ENCODE measurements around the gene A4GALT. TPM values are rescaled to one million over a fixed set of nuclear protein-coding genes. Genes with fewer than 3 reads are reported as not detected.

Gene A4GALT
- total and polyA plus RNA-seq, 4 donors: 8.6 to 29.3 (median 24.3) TPM

DNA sequence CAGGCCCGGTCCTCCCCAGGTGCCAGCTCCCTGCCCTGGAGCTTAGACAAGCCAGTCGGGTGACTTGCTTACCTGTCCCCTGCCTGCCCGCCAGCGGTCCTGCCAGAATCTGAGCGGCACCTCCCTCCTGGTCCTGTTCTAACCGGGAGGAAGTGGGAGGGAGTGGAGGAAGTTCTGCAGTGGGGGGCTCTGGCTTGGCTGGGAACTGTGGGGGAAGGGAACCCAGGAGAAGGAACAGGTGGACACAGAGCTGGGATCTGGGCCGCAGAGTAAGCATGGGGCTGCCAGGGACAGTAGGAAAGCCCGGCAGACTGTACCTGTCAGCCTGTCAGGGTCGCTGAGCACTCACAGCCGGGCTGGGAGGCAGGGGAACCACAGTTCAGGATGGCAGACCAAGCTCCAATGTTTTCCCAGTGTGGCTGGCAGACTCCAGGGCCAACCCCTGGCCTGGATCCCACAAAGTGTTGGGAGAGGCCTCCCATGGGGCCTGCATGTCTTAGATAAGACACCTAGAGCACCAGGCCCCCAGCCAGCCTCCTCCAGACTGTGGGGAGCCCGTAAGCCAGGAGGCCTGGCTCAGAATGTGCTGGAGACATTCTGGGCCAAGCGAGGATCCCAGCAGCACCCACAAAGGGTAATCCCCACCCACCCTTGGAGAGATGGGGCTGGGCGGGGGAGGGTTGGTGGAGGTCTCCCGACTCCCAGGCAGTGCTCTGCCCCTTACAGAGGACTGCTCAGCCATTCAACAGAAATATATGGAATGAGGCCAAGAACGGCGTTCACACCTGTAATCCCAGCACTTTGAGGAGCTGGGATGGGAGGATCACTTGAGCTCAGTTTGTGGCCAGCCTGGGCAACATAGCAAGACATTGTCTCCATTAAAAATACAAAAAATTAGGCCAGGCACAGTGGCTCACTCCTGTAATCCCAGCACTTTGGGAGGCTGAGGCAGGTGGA is 73.8 kb downstream of the A4GALT start:
- ATAC-seq (ENCODE audit: insufficient read depth, low FRiP score): no peak

DNA sequence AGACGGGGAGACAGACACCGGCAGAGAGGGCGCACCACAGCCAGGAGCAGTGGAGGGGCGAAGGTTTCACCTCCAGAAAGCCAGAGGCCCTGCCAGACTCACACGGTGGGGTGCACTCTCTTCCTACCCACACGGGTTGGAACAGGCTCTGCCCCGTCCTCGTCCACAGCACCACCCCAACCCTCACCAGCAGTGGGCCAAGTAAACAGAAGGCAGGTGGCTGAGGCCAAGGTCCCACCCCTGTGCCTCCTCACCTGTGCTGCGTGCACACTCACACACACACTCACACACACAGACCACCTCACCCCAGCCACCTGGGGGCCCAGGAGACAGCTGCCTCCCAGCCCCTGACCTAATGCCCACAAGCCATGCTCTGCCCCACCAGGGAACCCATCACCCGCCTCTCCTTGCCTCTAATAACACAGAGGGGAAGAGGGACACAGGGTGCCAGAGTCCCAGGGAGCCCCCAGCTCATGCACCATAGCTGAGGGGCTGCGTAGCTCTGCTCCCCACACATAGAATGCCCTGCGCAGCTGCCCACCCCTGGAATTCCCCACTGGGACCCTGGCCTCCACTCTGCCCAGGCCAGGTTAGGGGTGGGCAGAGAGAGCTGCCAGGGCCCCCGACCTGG is 74.6 kb downstream of the A4GALT start:
- DNase-seq: no peak
- H3K4me3 ChIP-seq: no peak overlapping the region
- H3K4me1 ChIP-seq (ENCODE audit: control insufficient read depth in 5 of 5, insufficient read depth in 5 of 5, low read length in 5 of 5): peaks cover 18 to 60% (median 32%) of the 10 kb centered on the region in 5 donors
- no peak overlapping the region for H3K9ac ChIP-seq (ENCODE audit: insufficient read depth in 1 of 2, low read length in 2 of 2)
- H3K27me3 ChIP-seq (ENCODE audit: control insufficient read depth in 3 of 3, insufficient read depth in 3 of 3, low read length in 2 of 3): no peaks in the 10 kb centered on the region
- 51 to 73% methylated on average over 12 to 13 of the region's 13 CpGs for WGBS, 2 donors
- H3K36me3 ChIP-seq (ENCODE audit: control insufficient read depth in 4 of 4, insufficient read depth in 4 of 4, low read length in 4 of 4): no peaks in the 10 kb centered on the region
- H3K9me3 ChIP-seq (ENCODE audit: control insufficient read depth in 4 of 4, insufficient read depth in 3 of 4, low read length in 3 of 4): no peaks in the 10 kb centered on the region
- peak overlapping the region; percentile 64 to 95 for H3K27ac ChIP-seq (ENCODE audit: low read depth in 1 of 2, low read length in 1 of 2)
- no peak for ATAC-seq (ENCODE audit: insufficient read depth, low FRiP score)
- TF ChIP-seq, protein P1, sequence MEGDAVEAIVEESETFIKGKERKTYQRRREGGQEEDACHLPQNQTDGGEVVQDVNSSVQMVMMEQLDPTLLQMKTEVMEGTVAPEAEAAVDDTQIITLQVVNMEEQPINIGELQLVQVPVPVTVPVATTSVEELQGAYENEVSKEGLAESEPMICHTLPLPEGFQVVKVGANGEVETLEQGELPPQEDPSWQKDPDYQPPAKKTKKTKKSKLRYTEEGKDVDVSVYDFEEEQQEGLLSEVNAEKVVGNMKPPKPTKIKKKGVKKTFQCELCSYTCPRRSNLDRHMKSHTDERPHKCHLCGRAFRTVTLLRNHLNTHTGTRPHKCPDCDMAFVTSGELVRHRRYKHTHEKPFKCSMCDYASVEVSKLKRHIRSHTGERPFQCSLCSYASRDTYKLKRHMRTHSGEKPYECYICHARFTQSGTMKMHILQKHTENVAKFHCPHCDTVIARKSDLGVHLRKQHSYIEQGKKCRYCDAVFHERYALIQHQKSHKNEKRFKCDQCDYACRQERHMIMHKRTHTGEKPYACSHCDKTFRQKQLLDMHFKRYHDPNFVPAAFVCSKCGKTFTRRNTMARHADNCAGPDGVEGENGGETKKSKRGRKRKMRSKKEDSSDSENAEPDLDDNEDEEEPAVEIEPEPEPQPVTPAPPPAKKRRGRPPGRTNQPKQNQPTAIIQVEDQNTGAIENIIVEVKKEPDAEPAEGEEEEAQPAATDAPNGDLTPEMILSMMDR (IDR thresholded peaks at IDR 0.05; ENCODE audit: control extremely low read depth, extremely low read depth): no peak

More for the DNA sequence above, 73.8 kb downstream of the A4GALT start:
- Histone ChIP-seq H3K4me1 (ENCODE audit: control insufficient read depth in 5 of 5, insufficient read depth in 5 of 5, low read length in 5 of 5) (peaks cover 18 to 58% (median 32%) of the 10 kb centered on the region in 5 donors), H3K27me3 (ENCODE audit: control insufficient read depth in 3 of 3, insufficient read depth in 3 of 3, low read length in 2 of 3) (no peaks in the 10 kb centered on the region), H3K27ac (ENCODE audit: low read depth in 1 of 2, low read length in 1 of 2) (peak overlapping the region; percentile 64 to 95), H3K9me3 (ENCODE audit: control insufficient read depth in 4 of 4, insufficient read depth in 3 of 4, low read length in 3 of 4) (no peaks in the 10 kb centered on the region), H3K4me3 (no peak overlapping the region), H3K36me3 (ENCODE audit: control insufficient read depth in 4 of 4, insufficient read depth in 4 of 4, low read length in 4 of 4) (no peaks in the 10 kb centered on the region), H3K9ac (ENCODE audit: insufficient read depth in 1 of 2, low read length in 2 of 2) (no peak overlapping the region)
- 31 to 41% methylated on average over 16 of the region's 16 CpGs for WGBS, 2 donors
- no peak for DNase-seq
- TF ChIP-seq, protein P1 (IDR thresholded peaks at IDR 0.05; ENCODE audit: control extremely low read depth, extremely low read depth): no peak

DNA sequence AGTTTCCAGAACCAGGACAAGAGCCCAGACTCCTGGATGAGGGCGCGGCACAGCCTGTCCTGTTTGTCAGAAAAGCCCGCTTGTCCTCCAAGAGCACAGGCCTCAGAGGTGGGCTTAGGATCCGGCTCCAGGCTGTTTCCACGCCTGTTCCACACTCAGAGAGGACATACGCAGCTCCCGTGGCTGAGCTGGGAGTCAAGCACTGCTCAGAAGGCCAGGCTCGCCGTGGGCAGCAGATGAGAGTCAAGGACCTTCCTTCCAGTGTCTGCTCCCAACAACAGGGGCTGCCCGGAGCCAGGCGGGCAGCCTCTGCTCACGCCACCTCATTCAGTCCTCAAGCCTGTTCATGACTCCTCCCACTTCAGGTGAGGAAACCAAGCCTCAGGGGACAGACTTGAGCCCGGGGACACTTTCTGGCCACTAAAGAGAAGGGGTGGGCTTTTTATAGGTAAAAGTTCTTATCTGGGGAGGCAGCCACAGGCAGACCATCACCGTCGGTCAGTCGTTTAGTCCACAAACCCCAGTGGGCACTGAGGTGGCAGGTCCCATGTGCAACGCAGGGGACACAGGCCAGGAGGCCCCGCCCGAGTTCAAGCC is 75.2 kb downstream of the A4GALT start:
- Histone ChIP-seq H3K4me1 (ENCODE audit: control insufficient read depth in 5 of 5, insufficient read depth in 5 of 5, low read length in 5 of 5) (peaks cover 18 to 60% (median 32%) of the 10 kb centered on the region in 5 donors), H3K4me3 (no peak overlapping the region), H3K27ac (ENCODE audit: low read depth in 1 of 2, low read length in 1 of 2) (peak overlapping the region; percentile 64 to 95), H3K27me3 (ENCODE audit: control insufficient read depth in 3 of 3, insufficient read depth in 3 of 3, low read length in 2 of 3) (no peaks in the 10 kb centered on the region), H3K9ac (ENCODE audit: insufficient read depth in 1 of 2, low read length in 2 of 2) (peak overlapping the region in 1 of 2 donors; percentile 14), H3K36me3 (ENCODE audit: control insufficient read depth in 4 of 4, insufficient read depth in 4 of 4, low read length in 4 of 4) (no peaks in the 10 kb centered on the region), H3K9me3 (ENCODE audit: control insufficient read depth in 4 of 4, insufficient read depth in 3 of 4, low read length in 3 of 4) (no peaks in the 10 kb centered on the region)
- no peak for ATAC-seq (ENCODE audit: insufficient read depth, low FRiP score)
- no peak for DNase-seq
- 39 to 62% methylated on average over 19 of the region's 19 CpGs for WGBS, 2 donors
- TF ChIP-seq, protein P1 (IDR thresholded peaks at IDR 0.05; ENCODE audit: control extremely low read depth, extremely low read depth): no peak
